H9 (cell line): ENCODE results near the gene VNN1. TPM values are rescaled to one million over a fixed set of nuclear protein-coding genes. Genes with fewer than 3 reads are reported as not detected.

Experiments used
- DNase-seq: peaks from one replicate; pipeline ENCODE4 v3.0.0-alpha.2; 2017
- H2AFZ ChIP-seq: one replicate; pipeline ENCODE4 v1.6.1; 2013; ENCODE audit warnings: mild to moderate bottlenecking, low read length, control low read depth, moderate library complexity
- H2AK5ac ChIP-seq: 2 replicates; pipeline ENCODE4 v1.6.1; 2013; ENCODE audit warnings: low read length, control low read depth, mixed read lengths; ENCODE audit not compliant: insufficient read length
- H2BK120ac ChIP-seq: one replicate; pipeline ENCODE4 v1.6.1; 2013; ENCODE audit warnings: low read depth, mild to moderate bottlenecking, low read length, control low read depth, inconsistent platforms; ENCODE audit not compliant: poor library complexity, severe bottlenecking
- H2BK12ac ChIP-seq: 2 replicates; pipeline ENCODE4 v1.6.1; 2013; ENCODE audit warnings: low read length, control low read depth, mixed read lengths, low read depth; ENCODE audit not compliant: insufficient read length
- H2BK15ac ChIP-seq: 2 replicates; pipeline ENCODE4 v1.6.1; 2013; ENCODE audit warnings: low read depth, low read length, control low read depth
- H2BK20ac ChIP-seq: one replicate; pipeline ENCODE4 v1.6.1; 2013; ENCODE audit warnings: low read depth, mild to moderate bottlenecking, low read length, control low read depth, inconsistent platforms; ENCODE audit not compliant: poor library complexity, severe bottlenecking
- H2BK5ac ChIP-seq: 2 replicates; pipeline ENCODE4 v1.6.1; 2013; ENCODE audit warnings: low read length, control low read depth, mixed read lengths; ENCODE audit not compliant: insufficient read length
- H3K14ac ChIP-seq: 2 replicates; pipeline ENCODE4 v1.6.1; 2013; ENCODE audit warnings: low read length, control low read depth; ENCODE audit not compliant: insufficient read depth
- H3K18ac ChIP-seq: 2 replicates; pipeline ENCODE4 v1.6.1; 2013; ENCODE audit warnings: low read depth, mild to moderate bottlenecking, mixed read lengths, low read length, control low read depth; ENCODE audit not compliant: insufficient read length
- H3K23ac ChIP-seq: 2 replicates; pipeline ENCODE4 v1.6.1; 2013; ENCODE audit warnings: low read length, control low read depth, mixed read lengths, low read depth; ENCODE audit not compliant: insufficient read length
- H3K23me2 ChIP-seq: 2 replicates; pipeline ENCODE4 v1.6.1; 2013; ENCODE audit warnings: low read depth, mild to moderate bottlenecking, mixed read lengths, low read length, control low read depth; ENCODE audit not compliant: insufficient read length, poor library complexity, severe bottlenecking
- H3K27ac ChIP-seq: 2 replicates; pipeline ENCODE4 v1.5.1; 2013; ENCODE audit warnings: low read length, control low read depth, mixed read lengths, low read depth; ENCODE audit not compliant: insufficient read length
- H3K27me3 ChIP-seq: 2 replicates; pipeline ENCODE4 v1.6.1; 2013; ENCODE audit warnings: low read length, control low read depth, inconsistent platforms; ENCODE audit not compliant: insufficient read depth
- H3K4ac ChIP-seq: 2 replicates; pipeline ENCODE4 v1.6.1; 2013; ENCODE audit warnings: low read depth, mild to moderate bottlenecking, control low read depth, inconsistent platforms, low read length, moderate library complexity
- H3K4me1 ChIP-seq: 2 replicates; pipeline ENCODE4 v1.6.1; 2013; ENCODE audit warnings: low read length, control low read depth, inconsistent platforms; ENCODE audit not compliant: insufficient read depth
- H3K4me2 ChIP-seq: 2 replicates; pipeline ENCODE4 v1.6.1; 2013; ENCODE audit warnings: low read length, control low read depth, mixed read lengths; ENCODE audit not compliant: insufficient read length, insufficient read depth
- H3K56ac ChIP-seq: 2 replicates; pipeline ENCODE4 v1.6.1; 2013; ENCODE audit warnings: low read depth, mild to moderate bottlenecking, mixed read lengths, low read length, control low read depth; ENCODE audit not compliant: insufficient read length
- H3K79me1 ChIP-seq: 2 replicates; pipeline ENCODE4 v1.6.1; 2013; ENCODE audit warnings: low read depth, mild to moderate bottlenecking, moderate library complexity, low read length, control low read depth, inconsistent platforms; ENCODE audit not compliant: insufficient read depth, poor library complexity, severe bottlenecking
- H3K79me2 ChIP-seq: 2 replicates; pipeline ENCODE4 v1.6.1; 2013; ENCODE audit warnings: low read length, control low read depth, inconsistent platforms; ENCODE audit not compliant: insufficient read depth
- H3K9ac ChIP-seq: 2 replicates; pipeline ENCODE4 v1.6.1; 2013; ENCODE audit warnings: low read length, control low read depth, mixed read lengths; ENCODE audit not compliant: insufficient read length; ENCODE audit errors: extremely low read depth
- H3K9me3 ChIP-seq: one replicate; pipeline ENCODE4 v1.6.1; 2013; ENCODE audit warnings: low read depth, low read length, inconsistent platforms; ENCODE audit not compliant: control insufficient read depth
- H3T11ph ChIP-seq: one replicate; pipeline ENCODE4 v1.6.1; 2013; ENCODE audit warnings: mild to moderate bottlenecking, low read length, control low read depth, inconsistent platforms
- H4K20me1 ChIP-seq: one replicate; pipeline ENCODE4 v1.6.1; 2013; ENCODE audit not compliant: control insufficient read depth, insufficient read length, insufficient read depth
- H4K5ac ChIP-seq: 2 replicates; pipeline ENCODE4 v1.6.1; 2013; ENCODE audit warnings: low read depth, mild to moderate bottlenecking, mixed read lengths, low read length, control low read depth; ENCODE audit not compliant: insufficient read length
- H4K8ac ChIP-seq: replicated peaks from 2 replicates; pipeline ENCODE4 v1.6.1; 2013; ENCODE audit warnings: low read length, control low read depth, mixed read lengths, low read depth; ENCODE audit not compliant: insufficient read length
- H4K91ac ChIP-seq: 2 replicates; pipeline ENCODE4 v1.6.1; 2013; ENCODE audit warnings: low read depth, mild to moderate bottlenecking, moderate library complexity, mixed read lengths, low read length, control low read depth; ENCODE audit not compliant: insufficient read length
- H3K27ac Mint-ChIP-seq, 3 experiments: 2 replicates in 2 of 3; 3 replicates in 1 of 3; pipeline ENCODE4 v1.8.0; 2020 to 2021; ENCODE audit warnings: mixed read lengths in 3 of 3, mild to moderate bottlenecking in 1 of 3, moderate library complexity in 1 of 3
- H3K27me3 Mint-ChIP-seq: 2 replicates; pipeline ENCODE4 v1.8.0; 2021; ENCODE audit warnings: low read depth, mild to moderate bottlenecking, moderate library complexity, mixed read lengths
- H3K36me3 Mint-ChIP-seq, 3 experiments: 2 replicates in 2 of 3; 3 replicates in 1 of 3; pipeline ENCODE4 v1.8.0; 2020 to 2021; ENCODE audit warnings: low read depth in 3 of 3, mixed read lengths in 3 of 3; ENCODE audit not compliant: insufficient read depth in 1 of 3
- H3K4me1 Mint-ChIP-seq, 2 experiments: 2 replicates each; pipeline ENCODE4 v1.8.0; 2020; ENCODE audit warnings: mixed read lengths in 2 of 2
- H3K4me3 Mint-ChIP-seq, 2 experiments: 2 replicates in 1 of 2; 3 replicates in 1 of 2; pipeline ENCODE4 v1.8.0; 2020 to 2021; ENCODE audit warnings: mild to moderate bottlenecking in 2 of 2, mixed read lengths in 2 of 2, moderate library complexity in 1 of 2
- H3K9me3 Mint-ChIP-seq, 2 experiments: 2 replicates in 1 of 2; 3 replicates in 1 of 2; pipeline ENCODE4 v1.8.0; 2020; ENCODE audit warnings: mild to moderate bottlenecking in 2 of 2, mixed read lengths in 2 of 2, moderate library complexity in 1 of 2
- WGBS: extraction: QIAGEN DNeasy Blood & Tissue Kit; methylation state at CpG from one replicate; pipeline ENCODE4 v1.1.7; 2013; ENCODE audit warnings: missing lambda C conversion rate, low lambda C conversion rate, mixed read lengths; ENCODE audit not compliant: insufficient read length; ENCODE audit errors: extremely low coverage; 5-methylcytosine and 5-hydroxymethylcytosine counted together
- total RNA-seq: library from RNA; stranded (reverse); gene quantifications from 2 replicates; pipeline ENCODE4 v1.2.1, GENCODE V29; 2021
- TF ChIP-seq, protein P1 (sequence below): fragments of 200-600 bp; sonication (generic); conservative IDR thresholded peaks from 3 replicates; pipeline ENCODE4 v1.8.0; 2021; ENCODE audit warnings: antibody characterized with exemption, mild to moderate bottlenecking

Gene VNN1
- total RNA-seq, 1 experiment from 2014 or later, result not detected

DNA sequence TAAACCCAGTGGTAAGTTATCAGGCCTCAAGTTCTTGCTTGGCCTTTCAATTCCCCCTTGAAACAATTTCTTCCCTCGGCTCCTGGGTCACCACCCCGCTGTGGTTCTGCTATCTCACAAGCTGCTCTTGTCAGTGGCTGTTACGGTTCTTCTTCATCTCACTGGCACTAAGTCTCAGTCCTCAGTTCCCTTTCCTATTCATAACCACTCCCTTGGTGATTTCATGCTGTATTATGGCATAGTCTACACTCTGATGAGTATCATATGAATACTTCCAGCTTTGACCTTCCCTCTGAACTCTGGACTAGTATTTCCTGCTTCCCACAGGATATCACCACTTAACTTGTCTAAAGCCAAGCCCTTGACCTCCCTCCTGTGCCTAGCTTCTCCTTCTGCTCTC lies 62.8 kb downstream of the VNN1 start:
- Histone ChIP-seq H3K14ac (no peak overlapping the region), H4K5ac (no peak overlapping the region), H3T11ph (no peak overlapping the region), H3K27me3 (no peaks in the 10 kb centered on the region), H3K23ac (no peak overlapping the region), H3K79me2 (no peaks in the 10 kb centered on the region), H3K56ac (no peak overlapping the region), H3K79me1 (no peaks in the 10 kb centered on the region), H2AK5ac (no peak overlapping the region), H3K27ac (no peak overlapping the region), H2BK12ac (no peak overlapping the region), H2BK5ac (no peak overlapping the region), H2BK120ac (no peak overlapping the region), H3K9ac (no peak overlapping the region), H4K20me1 (no peaks in the 10 kb centered on the region), H3K23me2 (no peaks in the 10 kb centered on the region), H3K4me1 (no peaks in the 10 kb centered on the region), H2BK15ac (no peak overlapping the region), H3K4me2 (no peak overlapping the region), H2BK20ac (no peak overlapping the region), H3K18ac (no peak overlapping the region), H3K4ac (no peak overlapping the region), H3K9me3 (no peaks in the 10 kb centered on the region), H4K8ac (no peak overlapping the region), H4K91ac (no peak overlapping the region), H2AFZ (no peak overlapping the region)
- Mint-ChIP-seq H3K4me3 (no peak overlapping the region), H3K36me3 (no peaks in the 10 kb centered on the region), H3K4me1 (peaks cover 0 to 2% of the 10 kb centered on the region in 2 experiments; a peak in 2 of 4 replicates), H3K9me3 (no peaks in the 10 kb centered on the region), H3K27me3 (no peaks in the 10 kb centered on the region), H3K27ac (no peak overlapping the region)
- WGBS, result no CpG with 5 or more reads among the region's 3 CpGs
- no peak for DNase-seq
- TF ChIP-seq, protein P1, sequence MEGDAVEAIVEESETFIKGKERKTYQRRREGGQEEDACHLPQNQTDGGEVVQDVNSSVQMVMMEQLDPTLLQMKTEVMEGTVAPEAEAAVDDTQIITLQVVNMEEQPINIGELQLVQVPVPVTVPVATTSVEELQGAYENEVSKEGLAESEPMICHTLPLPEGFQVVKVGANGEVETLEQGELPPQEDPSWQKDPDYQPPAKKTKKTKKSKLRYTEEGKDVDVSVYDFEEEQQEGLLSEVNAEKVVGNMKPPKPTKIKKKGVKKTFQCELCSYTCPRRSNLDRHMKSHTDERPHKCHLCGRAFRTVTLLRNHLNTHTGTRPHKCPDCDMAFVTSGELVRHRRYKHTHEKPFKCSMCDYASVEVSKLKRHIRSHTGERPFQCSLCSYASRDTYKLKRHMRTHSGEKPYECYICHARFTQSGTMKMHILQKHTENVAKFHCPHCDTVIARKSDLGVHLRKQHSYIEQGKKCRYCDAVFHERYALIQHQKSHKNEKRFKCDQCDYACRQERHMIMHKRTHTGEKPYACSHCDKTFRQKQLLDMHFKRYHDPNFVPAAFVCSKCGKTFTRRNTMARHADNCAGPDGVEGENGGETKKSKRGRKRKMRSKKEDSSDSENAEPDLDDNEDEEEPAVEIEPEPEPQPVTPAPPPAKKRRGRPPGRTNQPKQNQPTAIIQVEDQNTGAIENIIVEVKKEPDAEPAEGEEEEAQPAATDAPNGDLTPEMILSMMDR, result no peak
